GM10248 (cell line): ENCODE results near the gene NOS3.
A peak's percentile ranks its signal among the peaks of the same experiment; 100 is the strongest.
"Not testable (repeated sequence)": the region's sequence is repeated elsewhere in the genome, so short reads cannot be mapped to it uniquely, and the experiment has no call there.

Source experiments
- CTCF ChIA-PET: fragments of 300-600 bp; sonication (Branson Sonifier 250); formaldehyde crosslinking; extraction: SDS; loops from one replicate; lab custom pipeline; 2021; ENCODE audit warnings: antibody characterized with exemption; lab: Yijun Ruan, JAX
- POLR2A ChIA-PET: fragments of 350-650 bp; sonication (Branson Sonifier 250); formaldehyde crosslinking; extraction: SDS; loops from one replicate; lab custom pipeline; 2020; ENCODE audit warnings: antibody characterized with exemption; lab: Yijun Ruan, JAX
- DNase-seq: peaks from one replicate; pipeline ENCODE4 v3.0.0; 2012; ENCODE audit errors: extremely low spot score
- TF ChIP-seq, protein P1 (sequence below): IDR thresholded peaks from 2 replicates; pipeline ENCODE4 v1.5.1; 2012; ENCODE audit warnings: mild to moderate bottlenecking, low read depth; ENCODE audit errors: extremely low read depth, missing control alignments, control extremely low read depth

NOS3 gene

DNA sequence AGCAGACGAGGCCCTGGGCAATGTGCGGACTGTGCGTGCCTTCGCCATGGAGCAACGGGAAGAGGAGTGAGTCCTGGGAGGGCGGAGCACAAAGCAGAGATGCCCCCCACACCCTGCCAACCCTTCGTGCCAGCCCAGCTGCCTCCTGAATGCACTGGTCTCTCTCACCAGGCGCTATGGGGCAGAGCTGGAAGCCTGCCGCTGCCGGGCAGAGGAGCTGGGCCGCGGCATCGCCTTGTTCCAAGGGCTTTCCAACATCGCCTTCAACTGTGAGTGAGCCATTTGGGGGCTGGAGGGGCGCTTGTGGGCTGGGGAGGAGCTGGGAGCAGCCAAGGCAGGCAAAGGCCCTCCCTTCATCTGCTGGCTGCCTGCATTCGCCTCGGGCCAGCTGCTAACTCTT is 45.1 kb downstream of the NOS3 start:
- CTCF ChIA-PET = interaction anchor here (0.8 to 3.0 kb wide), 2 partner anchors 8 to 17 kb away, joined by 3 to 10 read pairs; partner anchors contain the start of gene ABCB8
- no peak for DNase-seq
- TF ChIP-seq, protein P1, sequence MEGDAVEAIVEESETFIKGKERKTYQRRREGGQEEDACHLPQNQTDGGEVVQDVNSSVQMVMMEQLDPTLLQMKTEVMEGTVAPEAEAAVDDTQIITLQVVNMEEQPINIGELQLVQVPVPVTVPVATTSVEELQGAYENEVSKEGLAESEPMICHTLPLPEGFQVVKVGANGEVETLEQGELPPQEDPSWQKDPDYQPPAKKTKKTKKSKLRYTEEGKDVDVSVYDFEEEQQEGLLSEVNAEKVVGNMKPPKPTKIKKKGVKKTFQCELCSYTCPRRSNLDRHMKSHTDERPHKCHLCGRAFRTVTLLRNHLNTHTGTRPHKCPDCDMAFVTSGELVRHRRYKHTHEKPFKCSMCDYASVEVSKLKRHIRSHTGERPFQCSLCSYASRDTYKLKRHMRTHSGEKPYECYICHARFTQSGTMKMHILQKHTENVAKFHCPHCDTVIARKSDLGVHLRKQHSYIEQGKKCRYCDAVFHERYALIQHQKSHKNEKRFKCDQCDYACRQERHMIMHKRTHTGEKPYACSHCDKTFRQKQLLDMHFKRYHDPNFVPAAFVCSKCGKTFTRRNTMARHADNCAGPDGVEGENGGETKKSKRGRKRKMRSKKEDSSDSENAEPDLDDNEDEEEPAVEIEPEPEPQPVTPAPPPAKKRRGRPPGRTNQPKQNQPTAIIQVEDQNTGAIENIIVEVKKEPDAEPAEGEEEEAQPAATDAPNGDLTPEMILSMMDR = no peak
- POLR2A ChIA-PET = no interaction called here

DNA sequence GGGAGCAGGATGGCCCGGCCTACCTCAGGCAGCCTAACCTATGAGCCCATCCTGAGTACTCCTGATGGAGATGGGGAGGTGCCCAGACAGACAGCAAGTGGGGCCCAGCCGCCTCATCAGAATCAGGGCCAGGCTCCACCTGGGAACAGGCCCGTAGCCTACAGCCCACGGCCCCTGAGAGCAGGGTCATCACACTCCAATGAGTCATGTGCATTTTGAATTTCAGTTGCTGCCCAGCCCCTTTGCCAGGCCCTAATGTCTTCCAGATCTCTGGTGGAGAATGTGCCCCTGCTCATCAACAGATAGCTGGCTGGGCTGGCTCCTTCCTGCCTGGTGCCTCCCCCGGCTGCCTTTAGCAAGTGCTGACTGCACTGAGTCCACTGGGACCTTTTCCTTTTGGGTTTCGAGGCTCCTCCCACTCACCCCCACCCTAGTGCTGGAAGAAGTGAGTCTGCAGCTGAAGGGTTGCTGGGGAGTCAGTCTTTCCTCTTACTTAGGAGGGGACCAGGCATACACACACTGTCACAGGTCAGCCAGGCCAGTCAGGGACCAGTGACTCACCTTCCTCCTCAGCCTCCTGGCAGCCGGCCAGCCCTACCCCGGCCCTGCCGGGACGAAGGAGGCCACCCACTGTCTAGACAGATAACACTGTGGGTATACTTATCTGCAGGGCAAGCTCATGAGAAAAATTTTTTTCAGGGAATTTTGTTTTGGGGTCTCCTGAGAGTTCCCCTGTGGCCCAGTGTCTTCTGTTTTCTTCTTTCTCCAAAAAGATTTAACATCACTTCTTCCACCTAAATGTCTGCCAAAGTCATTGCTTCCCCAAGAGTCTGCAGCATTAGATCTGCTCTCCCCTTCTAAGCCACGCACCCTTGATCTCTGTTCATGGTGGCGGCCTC is 48.4 kb downstream of the NOS3 start:
- ChIA-PET CTCF (interaction anchor here (1.6 to 3.0 kb wide), 3 partner anchors 11 to 31 kb away, joined by 5 to 10 read pairs (median 9); partner anchors contain the start of gene ABCB8), POLR2A (no interaction called here)
- TF ChIP-seq, protein P1 = no peak
- DNase-seq = peak; percentile 54

DNA sequence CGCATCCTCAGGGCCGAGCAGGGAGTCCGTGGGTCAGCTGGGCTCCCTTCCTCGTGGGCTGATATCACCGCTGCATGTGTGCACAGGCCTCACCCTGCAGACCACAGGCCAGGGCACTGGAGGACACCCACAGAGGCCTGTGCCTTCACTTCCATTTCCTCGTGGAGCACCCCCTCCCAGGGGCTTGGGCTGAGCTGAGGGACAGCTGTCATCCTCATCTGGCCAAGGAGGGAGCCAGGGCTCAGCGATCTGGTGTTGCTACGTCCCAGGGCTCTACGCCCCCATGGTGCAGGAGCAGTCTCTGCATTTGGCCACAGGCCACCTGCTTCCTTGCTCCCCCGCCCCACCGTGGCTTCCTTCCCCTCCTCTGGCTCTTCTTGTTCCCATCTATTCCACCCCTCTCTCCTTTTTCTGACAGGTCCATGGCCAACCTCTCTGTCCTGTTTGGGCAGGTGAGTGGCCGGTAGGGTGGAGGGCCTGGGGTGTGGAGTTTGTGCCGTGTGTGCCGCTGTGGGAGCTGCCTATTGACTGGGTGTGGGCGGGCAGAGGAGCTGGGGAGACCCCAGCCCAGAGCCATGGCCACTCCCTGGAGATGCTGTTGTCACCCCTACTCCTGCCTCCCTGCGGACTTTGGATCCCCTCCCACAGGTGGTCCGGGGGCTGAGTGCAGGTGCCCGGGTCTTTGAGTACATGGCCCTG is 49.2 kb downstream of the NOS3 start:
- DNase-seq = no peak
- POLR2A ChIA-PET = no interaction called here
- TF ChIP-seq, protein P1 = no peak
- CTCF ChIA-PET = interaction anchor here (1.6 to 2.4 kb wide), 2 partner anchors 21 to 32 kb away, joined by 5 to 9 read pairs; no protein-coding TSS in a partner anchor

DNA sequence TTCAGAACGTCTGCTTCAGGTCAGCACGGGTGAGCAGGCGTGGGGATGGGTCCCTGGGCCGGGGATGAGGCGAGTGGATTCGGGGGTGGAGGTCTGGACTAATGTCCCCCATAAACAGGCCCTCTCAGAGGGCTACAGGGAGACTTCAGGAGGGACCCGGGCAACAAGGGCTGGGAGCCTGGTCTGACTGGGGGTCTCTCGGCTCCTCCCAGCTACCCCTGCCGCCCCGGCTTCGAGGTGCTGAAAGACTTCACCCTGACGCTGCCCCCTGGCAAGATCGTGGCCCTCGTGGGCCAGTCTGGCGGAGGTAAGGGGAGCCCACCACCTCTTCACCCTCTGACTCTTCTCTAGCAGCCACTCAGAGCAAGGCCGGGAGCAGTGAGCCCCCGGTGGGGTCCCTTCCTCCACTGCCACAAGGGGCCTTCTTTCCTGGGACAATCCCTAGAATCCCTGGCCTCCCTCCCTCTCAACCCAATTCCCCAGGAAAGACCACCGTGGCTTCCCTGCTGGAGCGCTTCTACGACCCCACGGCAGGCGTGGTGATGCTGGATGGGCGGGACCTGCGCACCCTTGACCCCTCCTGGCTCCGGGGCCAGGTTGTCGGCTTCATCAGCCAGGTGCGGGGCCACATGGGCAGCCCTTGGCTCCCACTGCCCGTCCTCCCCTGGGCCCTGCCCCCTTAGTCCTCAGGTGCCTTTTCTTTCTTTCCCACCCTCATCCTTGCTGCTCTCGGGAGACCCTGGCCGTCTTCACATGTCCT is 50.0 kb downstream of the NOS3 start:
- CTCF ChIA-PET = interaction anchor here (2.4 kb wide), 1 partner anchor 32 kb away, joined by 9 read pairs; no protein-coding TSS in a partner anchor

DNA sequence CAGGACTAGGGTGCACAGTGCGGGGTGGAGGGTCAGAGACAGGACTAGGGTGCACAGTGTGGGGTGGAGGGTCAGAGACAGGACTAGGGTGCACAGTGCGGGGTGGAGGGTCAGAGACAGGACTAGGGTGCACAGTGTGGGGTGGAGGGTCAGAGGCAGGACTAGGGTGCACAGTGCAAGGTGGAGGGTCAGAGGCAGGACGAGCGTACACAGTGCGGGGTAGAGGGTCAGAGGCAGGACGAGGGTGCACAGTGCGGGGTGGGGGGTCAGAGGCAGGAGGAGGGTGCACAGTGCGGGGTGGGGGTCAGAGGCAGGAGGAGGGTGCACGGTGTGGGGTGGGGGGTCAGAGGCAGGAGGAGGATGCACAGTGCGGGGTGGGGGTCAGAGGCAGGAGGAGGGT is 52.6 kb downstream of the NOS3 start:
- DNase-seq, CTCF ChIA-PET, POLR2A ChIA-PET: not testable (repeated sequence)

More for the DNA sequence above, 50.0 kb downstream of the NOS3 start:
- TF ChIP-seq, protein P1 = no peak
- POLR2A ChIA-PET = no interaction called here
- DNase-seq = no peak

DNA sequence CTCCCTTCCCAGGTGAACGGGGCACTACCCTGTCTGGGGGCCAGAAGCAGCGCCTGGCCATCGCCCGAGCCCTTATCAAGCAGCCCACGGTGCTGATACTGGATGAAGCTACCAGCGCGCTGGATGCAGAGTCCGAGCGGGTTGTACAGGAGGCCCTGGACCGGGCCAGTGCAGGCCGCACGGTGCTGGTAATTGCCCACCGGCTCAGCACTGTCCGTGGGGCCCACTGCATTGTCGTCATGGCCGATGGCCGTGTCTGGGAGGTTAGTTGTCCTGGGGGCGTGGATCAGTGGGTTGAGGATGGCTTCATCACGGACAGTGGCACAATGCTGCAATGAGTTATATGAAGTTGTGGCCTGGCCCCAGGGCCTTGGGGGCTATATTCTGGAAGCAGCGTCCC is 53.1 kb downstream of the NOS3 start:
- TF ChIP-seq, protein P1 = no peak
- ChIA-PET POLR2A (no interaction called here), CTCF (no interaction called here)

More for the DNA sequence above, 53.1 kb downstream of the NOS3 start:
- no peak for DNase-seq
